Astrocyte of the hippocampus (primary cell): ENCODE measurements around the gene HERC6.
"Not testable (repeated sequence)": the region's sequence is repeated elsewhere in the genome, so short reads cannot be mapped to it uniquely, and the experiment has no call there.

Experiments
- DNase-seq: peaks from one replicate; pipeline ENCODE4 v3.0.0; 2011; ENCODE audit warnings: low read depth, low spot score

HERC6 gene

GRCh38 chr4:88446124-88446523, 67.5 kb downstream of the HERC6 start:
- peak; percentile 14 for DNase-seq

- no peak for DNase-seq
Observed at GRCh38 chr4:88447371-88448095, 68.9 kb downstream of the HERC6 start.

GRCh38 chr4:88448211-88448765, 69.6 kb downstream of the HERC6 start:
- not testable (repeated sequence) for DNase-seq

- no peak for DNase-seq
Observed at GRCh38 chr4:88448889-88449288, 70.2 kb downstream of the HERC6 start.

- DNase-seq: no peak
Observed at GRCh38 chr4:88449290-88449689, 70.6 kb downstream of the HERC6 start.

- no peak for DNase-seq
Observed at GRCh38 chr4:88451205-88451604, 72.6 kb downstream of the HERC6 start.

GRCh38 chr4:88452912-88453311, 74.3 kb downstream of the HERC6 start:
- DNase-seq: no peak

GRCh38 chr4:88456670-88457306, 78.1 kb downstream of the HERC6 start, which contains the start of gene HERC5:
TSS of gene HERC5 (plus strand) at chr4:88457119. CDS start at chr4:88457270, 151 bp downstream.
- peak; percentile 91 for DNase-seq

- peak; percentile 61 for DNase-seq
Observed at GRCh38 chr4:88457307-88458103, 78.9 kb downstream of the HERC6 start.

- DNase-seq: no peak
Observed at GRCh38 chr4:88458104-88458740, 79.6 kb downstream of the HERC6 start.

- no peak for DNase-seq
Observed at GRCh38 chr4:88465653-88466192, 87.1 kb downstream of the HERC6 start.

- DNase-seq: no peak
Observed at GRCh38 chr4:88467392-88467791, 88.7 kb downstream of the HERC6 start.

- no peak for DNase-seq
Observed at GRCh38 chr4:88477229-88477860, 98.7 kb downstream of the HERC6 start.

GRCh38 chr4:88478247-88478646, 99.6 kb downstream of the HERC6 start:
- no peak for DNase-seq

- peak; percentile 3 for DNase-seq
Observed at GRCh38 chr4:88481537-88481936, 102.9 kb downstream of the HERC6 start.

- DNase-seq: no peak
Observed at GRCh38 chr4:88489100-88489761, 110.6 kb downstream of the HERC6 start.
